HEK293 (cell line): Measurements from ENCODE around the gene ASGR2.
A peak's percentile ranks its signal among the peaks of the same experiment; 100 is the strongest.

Experiments
- CTCF ChIA-PET: fragments of 350-600 bp; formaldehyde crosslinking; extraction: SDS; loops from one replicate; lab custom pipeline; 2021; ENCODE audit warnings: antibody characterized with exemption; lab: Yijun Ruan, JAX
- POLR2A ChIA-PET: fragments of 300-600 bp; formaldehyde crosslinking; extraction: SDS; loops from one replicate; lab custom pipeline; 2020; ENCODE audit warnings: antibody characterized with exemption, inconsistent platforms; lab: Yijun Ruan, JAX
- H3K27ac ChIP-seq: fragments of 200-500 bp; sonication (Bioruptor generic); 2 replicates; pipeline ENCODE4 v1.5.1; 2014; ENCODE audit warnings: low read depth, low read length, control low read depth, inconsistent platforms; ENCODE audit errors: extremely low read depth
- H3K36me3 ChIP-seq, 2 experiments: fragments of 200-500 bp in 1 of 2; sonication (Bioruptor generic) in 1 of 2; 1 replicate in 1 of 2; 2 replicates in 1 of 2; pipeline ENCODE4 v1.5.1; 2014 to 2017; ENCODE audit warnings: inconsistent platforms in 2 of 2, low read length in 2 of 2; ENCODE audit not compliant: control insufficient read depth in 2 of 2, insufficient read depth in 1 of 2
- H3K4me1 ChIP-seq: fragments of 200-500 bp; sonication (Bioruptor generic); 2 replicates; pipeline ENCODE4 v1.5.1; 2014; ENCODE audit warnings: mild to moderate bottlenecking, low read length, inconsistent platforms; ENCODE audit not compliant: control insufficient read depth, insufficient read depth
- H3K4me3 ChIP-seq: 2 replicates; pipeline ENCODE4 v1.5.1; 2011; ENCODE audit warnings: low read depth, mild to moderate bottlenecking, control low read depth, low read length, moderate library complexity
- H3K9me3 ChIP-seq: fragments of 200-500 bp; sonication (Bioruptor generic); 2 replicates; pipeline ENCODE4 v1.5.1; 2014; ENCODE audit warnings: low read depth, low read length, inconsistent platforms; ENCODE audit not compliant: control insufficient read depth, insufficient read depth
- REPIN1 ChIP-seq: fragments of 450-650 bp; formaldehyde crosslinking; IDR thresholded peaks from 2 replicates; pipeline ENCODE4 v1.5.1; 2017; ENCODE audit warnings: missing biosample characterization, missing genetic modification characterization, low read depth
- SETDB1 ChIP-seq: IDR thresholded peaks from one replicate; pipeline ENCODE4 v1.6.1; 2017; ENCODE audit warnings: mild to moderate bottlenecking, low read length, moderate library complexity, mixed read lengths; ENCODE audit not compliant: insufficient read length
- ZBTB11 ChIP-seq: fragments of 450-650 bp; formaldehyde crosslinking; conservative IDR thresholded peaks from 2 replicates; pipeline ENCODE4 v1.5.1; 2016; ENCODE audit warnings: low read depth, missing biosample characterization, missing genetic modification characterization
- ZBTB48 ChIP-seq: fragments of 450-650 bp; formaldehyde crosslinking; IDR thresholded peaks from 2 replicates; pipeline ENCODE4 v1.5.1; 2016; ENCODE audit warnings: missing biosample characterization, missing genetic modification characterization
- ZBTB6 ChIP-seq: fragments of 450-650 bp; formaldehyde crosslinking; IDR thresholded peaks from 2 replicates; pipeline ENCODE4 v1.5.1; 2017; ENCODE audit warnings: missing biosample characterization, missing genetic modification characterization
- ZBTB7A ChIP-seq: fragments of 450-650 bp; formaldehyde crosslinking; IDR thresholded peaks from 2 replicates; pipeline ENCODE4 v1.5.1; 2016; ENCODE audit warnings: low read depth, missing biosample characterization, missing genetic modification characterization
- ZFP37 ChIP-seq: fragments of 450-650 bp; formaldehyde crosslinking; IDR thresholded peaks from 2 replicates; pipeline ENCODE4 v1.5.1; 2016; ENCODE audit warnings: missing biosample characterization, missing genetic modification characterization
- ZNF121 ChIP-seq: fragments of 450-650 bp; formaldehyde crosslinking; IDR thresholded peaks from 2 replicates; pipeline ENCODE4 v1.5.1; 2016; ENCODE audit warnings: missing biosample characterization, missing genetic modification characterization
- ZNF133 ChIP-seq: fragments of 450-650 bp; formaldehyde crosslinking; IDR thresholded peaks from 2 replicates; pipeline ENCODE4 v1.5.1; 2016; ENCODE audit warnings: missing biosample characterization, missing genetic modification characterization
- ZNF335 ChIP-seq: fragments of 450-650 bp; formaldehyde crosslinking; conservative IDR thresholded peaks from 2 replicates; pipeline ENCODE4 v1.5.1; 2016; ENCODE audit warnings: missing biosample characterization, missing genetic modification characterization
- ZNF391 ChIP-seq: fragments of 450-650 bp; formaldehyde crosslinking; IDR thresholded peaks from 2 replicates; pipeline ENCODE4 v1.5.1; 2016; ENCODE audit warnings: low read depth, missing biosample characterization, missing genetic modification characterization, borderline replicate concordance
- ZNF433 ChIP-seq: fragments of 450-650 bp; formaldehyde crosslinking; IDR thresholded peaks from 2 replicates; pipeline ENCODE4 v1.5.1; 2016; ENCODE audit warnings: missing biosample characterization, missing genetic modification characterization, low read depth
- ZNF449 ChIP-seq: fragments of 450-650 bp; formaldehyde crosslinking; IDR thresholded peaks from 2 replicates; pipeline ENCODE4 v1.5.1; 2017; ENCODE audit warnings: missing biosample characterization, mild to moderate bottlenecking, missing genetic modification characterization, moderate library complexity
- ZNF48 ChIP-seq: fragments of 450-650 bp; formaldehyde crosslinking; IDR thresholded peaks from 2 replicates; pipeline ENCODE4 v1.5.1; 2016; ENCODE audit warnings: missing biosample characterization, missing genetic modification characterization
- ZNF510 ChIP-seq: fragments of 450-650 bp; formaldehyde crosslinking; IDR thresholded peaks from 2 replicates; pipeline ENCODE4 v1.5.1; 2018; ENCODE audit warnings: mild to moderate bottlenecking, missing genetic modification characterization, missing biosample characterization; ENCODE audit not compliant: insufficient replicate concordance
- ZNF664 ChIP-seq: fragments of 450-650 bp; formaldehyde crosslinking; IDR thresholded peaks from 2 replicates; pipeline ENCODE4 v1.5.1; 2016; ENCODE audit warnings: missing biosample characterization, missing genetic modification characterization
- ZNF677 ChIP-seq: fragments of 450-650 bp; IDR thresholded peaks from 2 replicates; pipeline ENCODE4 v1.5.0; 2018; ENCODE audit warnings: missing biosample characterization, mild to moderate bottlenecking, missing genetic modification characterization, moderate library complexity
- ZNF776 ChIP-seq: fragments of 450-650 bp; formaldehyde crosslinking; IDR thresholded peaks from 2 replicates; pipeline ENCODE4 v1.5.0; 2017; ENCODE audit warnings: missing biosample characterization, missing genetic modification characterization, borderline replicate concordance
- ZNF777 ChIP-seq: fragments of 450-650 bp; formaldehyde crosslinking; IDR thresholded peaks from 2 replicates; pipeline ENCODE4 v1.5.1; 2017; ENCODE audit warnings: missing biosample characterization, missing genetic modification characterization, borderline replicate concordance
- TF ChIP-seq, protein P1 (sequence below): fragments of 450-650 bp; formaldehyde crosslinking; IDR thresholded peaks from 2 replicates; pipeline ENCODE4 v1.5.1; 2016; ENCODE audit warnings: missing biosample characterization, missing genetic modification characterization
- TF ChIP-seq, protein P2 (sequence below): fragments of 450-650 bp; IDR thresholded peaks from 2 replicates; pipeline ENCODE4 v1.5.1; 2018; ENCODE audit warnings: missing biosample characterization, missing genetic modification characterization

ASGR2 gene

GRCh38 chr17:7072406-7072805, 42.2 kb downstream of the ASGR2 start (continued):
- no peak for TF ChIP-seq ZBTB7A (tag by site-specific recombination)
- TF ChIP-seq ZNF677 (tag by site-specific recombination) = no peak
- no peak for TF ChIP-seq ZNF48 (tag by site-specific recombination)
- TF ChIP-seq, protein P1, sequence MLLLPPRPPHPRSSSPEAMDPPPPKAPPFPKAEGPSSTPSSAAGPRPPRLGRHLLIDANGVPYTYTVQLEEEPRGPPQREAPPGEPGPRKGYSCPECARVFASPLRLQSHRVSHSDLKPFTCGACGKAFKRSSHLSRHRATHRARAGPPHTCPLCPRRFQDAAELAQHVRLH = no peak

GRCh38 chr17:7070712-7071111, 43.9 kb downstream of the ASGR2 start:
- TF ChIP-seq REPIN1 (tag by site-specific recombination) (no peak), ZNF777 (no peak), ZBTB7A (tag by site-specific recombination) (no peak), ZNF335 (no peak), ZNF133 (tag by site-specific recombination) (no peak), ZBTB48 (tag by site-specific recombination) (no peak), ZNF664 (tag by site-specific recombination) (no peak), ZNF391 (tag by site-specific recombination) (no peak), ZNF449 (tag by site-specific recombination) (no peak), ZNF121 (no peak), ZBTB11 (tag by site-specific recombination) (no peak), ZBTB6 (tag by site-specific recombination) (no peak)
- TF ChIP-seq, protein P2, sequence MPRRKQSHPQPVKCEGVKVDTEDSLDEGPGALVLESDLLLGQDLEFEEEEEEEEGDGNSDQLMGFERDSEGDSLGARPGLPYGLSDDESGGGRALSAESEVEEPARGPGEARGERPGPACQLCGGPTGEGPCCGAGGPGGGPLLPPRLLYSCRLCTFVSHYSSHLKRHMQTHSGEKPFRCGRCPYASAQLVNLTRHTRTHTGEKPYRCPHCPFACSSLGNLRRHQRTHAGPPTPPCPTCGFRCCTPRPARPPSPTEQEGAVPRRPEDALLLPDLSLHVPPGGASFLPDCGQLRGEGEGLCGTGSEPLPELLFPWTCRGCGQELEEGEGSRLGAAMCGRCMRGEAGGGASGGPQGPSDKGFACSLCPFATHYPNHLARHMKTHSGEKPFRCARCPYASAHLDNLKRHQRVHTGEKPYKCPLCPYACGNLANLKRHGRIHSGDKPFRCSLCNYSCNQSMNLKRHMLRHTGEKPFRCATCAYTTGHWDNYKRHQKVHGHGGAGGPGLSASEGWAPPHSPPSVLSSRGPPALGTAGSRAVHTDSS (tag by site-specific recombination) = no peak
- H3K4me1 ChIP-seq = no peaks in the 10 kb centered on the region
- H3K9me3 ChIP-seq = no peaks in the 10 kb centered on the region
- H3K4me3 ChIP-seq = no peak overlapping the region
- CTCF ChIA-PET = interaction anchor here (0.6 kb wide), 1 partner anchor 1957 kb away, joined by 3 read pairs; no protein-coding TSS in a partner anchor
- H3K36me3 ChIP-seq = no peaks in the 10 kb centered on the region
- POLR2A ChIA-PET = no interaction called here
- H3K27ac ChIP-seq = no peak overlapping the region

GRCh38 chr17:7068268-7068667, 46.4 kb downstream of the ASGR2 start:
- Histone ChIP-seq H3K9me3 (no peaks in the 10 kb centered on the region), H3K4me1 (no peaks in the 10 kb centered on the region), H3K4me3 (no peak overlapping the region), H3K27ac (no peak overlapping the region), H3K36me3 (no peaks in the 10 kb centered on the region)
- POLR2A ChIA-PET = no interaction called here
- CTCF ChIA-PET = no interaction called here
- TF ChIP-seq SETDB1 (peak; percentile 66), ZFP37 (tag by site-specific recombination) (no peak), ZNF776 (tag by site-specific recombination) (no peak), ZNF510 (no peak), ZNF433 (no peak)
- TF ChIP-seq, protein P2 (tag by site-specific recombination) = no peak
